Heart right ventricle (tissue), 16 donors: ENCODE data around the gene XPA. TPM values are rescaled to one million over a fixed set of nuclear protein-coding genes. Genes with fewer than 3 reads are reported as not detected.

Experiments used
- ATAC-seq, 8 donors: fragments of 200-7000 bp; cut with Tn5 transposase; one replicate each; pipeline ENCODE4 v1.9.1; 2020; ENCODE audit warnings: mild to moderate bottlenecking in 8 of 8, moderate library complexity in 8 of 8, moderate number of reproducible peaks in 1 of 8
- DNase-seq, 2 donors: peaks; one replicate each; pipeline ENCODE4 v3.0.0-alpha.2; 2020
- H3K27ac ChIP-seq, 10 donors: fragments of 200-600 bp; sonication (generic) in 2 of 10; one replicate each; pipeline versions ENCODE4 v1.5.0 to v1.8.0; 2020 to 2022; ENCODE audit warnings: mild to moderate bottlenecking in 3 of 10
- H3K27me3 ChIP-seq, 7 donors: fragments of 200-600 bp; one replicate each; pipeline ENCODE4 v1.8.0; 2021 to 2022; ENCODE audit warnings: mild to moderate bottlenecking in 2 of 7
- H3K36me3 ChIP-seq, 9 donors: fragments of 200-600 bp; sonication (generic) in 1 of 9; one replicate each; pipeline versions ENCODE4 v1.5.0 to v1.8.0; 2020 to 2022; ENCODE audit warnings: mild to moderate bottlenecking in 2 of 9
- H3K4me1 ChIP-seq, 9 donors: fragments of 200-600 bp; sonication (generic) in 1 of 9; one replicate each; pipeline versions ENCODE4 v1.5.0 to v1.8.0; 2020 to 2022; ENCODE audit warnings: mild to moderate bottlenecking in 4 of 9
- H3K4me3 ChIP-seq, 10 donors: fragments of 200-600 bp; sonication (generic) in 2 of 10; one replicate each; pipeline versions ENCODE4 v1.5.0 to v1.8.0; 2020 to 2022; ENCODE audit warnings: mild to moderate bottlenecking in 7 of 10, moderate library complexity in 2 of 10
- H3K9me3 ChIP-seq, 11 donors: fragments of 200-600 bp in 10 of 11; sonication (generic) in 2 of 11; one replicate each; pipeline versions ENCODE4 v1.5.0 to v1.8.0; 2013 to 2022; ENCODE audit warnings: mild to moderate bottlenecking in 2 of 11, control low read depth in 1 of 11, moderate library complexity in 1 of 11
- WGBS, 2 donors: extraction: QIAGEN DNeasy Blood & Tissue Kit; methylation state at CpG; one replicate each; pipeline ENCODE4 v1.1.7; 2013; ENCODE audit warnings: inconsistent platforms in 1 of 2; 5-methylcytosine and 5-hydroxymethylcytosine counted together
- intact Hi-C, 10 donors: fragments of 100-400 bp; cut with DNase I; formaldehyde crosslinking; loops; one replicate each; pipeline versions ENCODE4 v1.11.1 to v1.14.2; 2022
- polyA plus RNA-seq, 2 donors: library from polyadenylated mRNA; stranded (reverse); fragments of 200-250 nt; gene quantifications; one replicate each; pipeline ENCODE4 v1.2.3, GENCODE V29; 2013
- total RNA-seq, 10 donors: library from RNA; stranded (reverse); fragmentation: NEBNext Ultra II Directional in 3 of 10; extraction: Animal tissue kit (Norgen Biotek cat#: 25700) in 3 of 10; gene quantifications; one replicate each; pipeline versions ENCODE4 v1.2.1 to v1.2.4, GENCODE V29; 2021 to 2023
- TF ChIP-seq, protein P1 (sequence below), 9 donors: fragments of 200-600 bp; sonication (generic) in 2 of 9; IDR thresholded peaks; one replicate each; pipeline versions ENCODE4 v1.5.0 to v1.8.0; 2021 to 2022; ENCODE audit warnings: antibody characterized with exemption in 9 of 9, mild to moderate bottlenecking in 5 of 9, moderate library complexity in 1 of 9
- donor health status: Arrhythmogenic right ventricular cardiomyopathy.
- donor health status: ischemic (EF 13 %, LVEDD 7.1; RV severe dilation, severe dysfunction).
- donor health status: healthy with polysubstance abuse.
- donor health status: DM: no; HTN: yes; CAD: no.
- donor health status: DM: no; HTN: no; CAD: no.
- donor health status: ischemic (EF 25% LVEDD 6.9; RV normal size, moderate dysfunction).
- donor health status: ischemic (EF 25% LVEDD 5.7; RV mildly dilated, moderate dysfunction).
- donor health status: healthy.
- donor health status: DM: yes; HTN: yes; CAD: no.
- donor health status: Ischemic cardiomyopathy.
- donor health status: ischemic (EF 35%, LVEDD 5.7; RV mildly dilated, moderate dysfunction).
- donor health status: nonischemic (EF 11% LVEDD 7.7; RV severe dilation, severe dysfunction).
- donor health status: DM: yes; HTN: yes; CAD: no.
- donor health status: PGD.
- donor health status: ischemic (EF 29% LVEDD 5.4; RV normal size, mild dysfunction).
- donor health status: nonischemic (EF 23%, LVEDD 6.1; RV moderate dilation, normal function).

Gene XPA
- total and polyA plus RNA-seq, 12 donors, result 5.7 to 13.7 (median 9.0) TPM

DNA sequence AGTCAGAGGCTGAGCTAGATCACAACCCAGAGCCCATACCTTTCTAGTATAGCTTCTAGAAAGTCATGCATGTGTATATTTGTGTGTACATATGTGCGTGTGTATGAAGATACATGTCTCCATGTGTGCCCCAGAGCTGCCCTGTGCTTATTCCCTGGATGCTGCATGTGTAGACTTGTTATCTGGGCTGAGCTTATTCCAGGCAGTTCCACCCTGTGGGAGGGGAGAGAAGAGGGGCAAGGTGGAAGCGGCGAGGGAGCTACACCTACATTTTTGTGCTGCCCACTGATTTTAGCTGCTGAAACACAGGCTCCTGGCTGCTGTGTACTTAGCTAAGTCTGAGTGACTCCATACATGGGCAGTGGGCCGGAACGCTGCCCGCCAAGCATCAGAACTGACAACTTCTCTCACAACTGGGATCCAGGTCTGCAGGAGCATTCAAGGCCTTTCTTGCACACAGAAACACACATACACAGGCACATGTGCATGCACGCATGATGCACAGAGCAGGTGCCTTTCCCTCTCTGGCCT lies 38.0 kb upstream of the XPA start:
- Histone ChIP-seq H3K9me3 (peaks cover 0 to 12% (median 0%) of the 10 kb centered on the region in 11 donors), H3K27ac (no peak overlapping the region), H3K36me3 (no peaks in the 10 kb centered on the region), H3K4me3 (no peak overlapping the region), H3K4me1 (no peaks in the 10 kb centered on the region), H3K27me3 (peaks cover 0 to 60% (median 38%) of the 10 kb centered on the region in 7 donors)
- WGBS, 2 donors, result 94 to 95% methylated on average over 7 of the region's 7 CpGs
- ATAC-seq, result no peak
- intact Hi-C loops, result loop anchor here in 1 of 10 donors (10.0 kb wide), 1 partner anchor 140 kb away; no protein-coding TSS in a partner anchor
- DNase-seq, result no peak
- TF ChIP-seq, protein P1, sequence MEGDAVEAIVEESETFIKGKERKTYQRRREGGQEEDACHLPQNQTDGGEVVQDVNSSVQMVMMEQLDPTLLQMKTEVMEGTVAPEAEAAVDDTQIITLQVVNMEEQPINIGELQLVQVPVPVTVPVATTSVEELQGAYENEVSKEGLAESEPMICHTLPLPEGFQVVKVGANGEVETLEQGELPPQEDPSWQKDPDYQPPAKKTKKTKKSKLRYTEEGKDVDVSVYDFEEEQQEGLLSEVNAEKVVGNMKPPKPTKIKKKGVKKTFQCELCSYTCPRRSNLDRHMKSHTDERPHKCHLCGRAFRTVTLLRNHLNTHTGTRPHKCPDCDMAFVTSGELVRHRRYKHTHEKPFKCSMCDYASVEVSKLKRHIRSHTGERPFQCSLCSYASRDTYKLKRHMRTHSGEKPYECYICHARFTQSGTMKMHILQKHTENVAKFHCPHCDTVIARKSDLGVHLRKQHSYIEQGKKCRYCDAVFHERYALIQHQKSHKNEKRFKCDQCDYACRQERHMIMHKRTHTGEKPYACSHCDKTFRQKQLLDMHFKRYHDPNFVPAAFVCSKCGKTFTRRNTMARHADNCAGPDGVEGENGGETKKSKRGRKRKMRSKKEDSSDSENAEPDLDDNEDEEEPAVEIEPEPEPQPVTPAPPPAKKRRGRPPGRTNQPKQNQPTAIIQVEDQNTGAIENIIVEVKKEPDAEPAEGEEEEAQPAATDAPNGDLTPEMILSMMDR (IDR thresholded peaks at IDR 0.05), result no peak

- DNase-seq (no peak), ATAC-seq (no peak)
- WGBS, 2 donors, result 83 to 85% methylated on average over 5 of the region's 5 CpGs
- no peaks in the 10 kb centered on the region for H3K36me3 ChIP-seq
- no peak overlapping the region for H3K4me3 ChIP-seq
- peaks cover 0 to 46% (median 3%) of the 10 kb centered on the region in 7 donors for H3K27me3 ChIP-seq
- intact Hi-C loops, result no loop called here
- peaks cover 0 to 12% (median 0%) of the 10 kb centered on the region in 11 donors for H3K9me3 ChIP-seq
- TF ChIP-seq, protein P1 (IDR thresholded peaks at IDR 0.05), result no peak
- H3K4me1 ChIP-seq, result no peaks in the 10 kb centered on the region
- no peak overlapping the region for H3K27ac ChIP-seq
Observed at GRCh38 chr9:97726716-97727115, 29.6 kb upstream of the XPA start.

DNA sequence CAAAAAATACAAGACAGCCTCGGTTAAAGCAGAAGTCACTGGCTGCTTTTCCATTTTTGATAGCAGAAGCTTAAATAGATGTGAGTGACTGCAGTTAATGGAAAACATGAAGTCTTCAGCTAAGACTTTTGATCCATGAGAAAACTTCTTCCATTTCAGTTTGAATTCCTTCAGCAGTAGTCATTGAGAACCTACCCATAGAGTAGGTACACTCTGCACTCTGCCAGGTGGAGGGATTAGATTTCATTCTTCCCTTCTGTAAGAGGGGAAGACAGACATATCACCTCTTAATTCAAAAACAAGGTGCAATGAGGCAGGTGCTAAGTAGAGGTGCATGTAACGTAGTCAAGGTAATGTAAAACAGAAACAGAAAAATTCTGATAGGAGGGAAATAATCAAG lies 26.7 kb upstream of the XPA start:
- intact Hi-C loops, result no loop called here
- TF ChIP-seq, protein P1 (IDR thresholded peaks at IDR 0.05), result no peak
- Histone ChIP-seq H3K9me3 (peaks cover 0 to 9% (median 0%) of the 10 kb centered on the region in 11 donors), H3K4me1 (no peaks in the 10 kb centered on the region), H3K27ac (no peak overlapping the region), H3K27me3 (peaks cover 0 to 53% (median 6%) of the 10 kb centered on the region in 7 donors), H3K4me3 (no peak overlapping the region), H3K36me3 (no peaks in the 10 kb centered on the region)
- DNase-seq (no peak), ATAC-seq (no peak)
- 55 to 56% methylated on average over 2 of the region's 2 CpGs for WGBS, 2 donors

DNA sequence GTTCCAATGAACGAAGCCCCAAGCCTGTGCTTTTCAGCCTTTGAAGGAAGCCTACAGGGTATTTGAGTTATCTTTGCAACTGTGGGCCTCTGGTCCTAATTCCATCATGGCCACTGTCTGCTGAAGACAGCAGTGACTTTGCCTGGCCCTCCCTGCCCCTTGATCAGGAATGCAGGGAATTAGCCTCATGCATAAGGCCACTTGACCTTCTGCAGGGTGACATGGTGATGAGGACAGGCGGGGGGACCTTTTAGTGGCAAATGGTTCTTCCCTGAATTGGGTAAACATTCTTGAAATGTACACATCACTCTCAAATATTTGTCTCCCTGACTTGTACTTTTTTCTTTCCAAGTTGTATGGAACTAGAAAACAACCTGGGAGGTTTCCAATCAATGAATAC lies 25.2 kb upstream of the XPA start:
- TF ChIP-seq, protein P1 (IDR thresholded peaks at IDR 0.05), result no peak
- WGBS, 2 donors, result 55 to 73% methylated on average over 2 of the region's 2 CpGs
- Histone ChIP-seq H3K27ac (no peak overlapping the region), H3K4me3 (no peak overlapping the region), H3K36me3 (no peaks in the 10 kb centered on the region), H3K4me1 (no peaks in the 10 kb centered on the region), H3K9me3 (peaks cover 0 to 9% (median 0%) of the 10 kb centered on the region in 11 donors), H3K27me3 (peaks cover 0 to 48% (median 6%) of the 10 kb centered on the region in 7 donors)
- no peak for ATAC-seq
- DNase-seq, result no peak
- intact Hi-C loops, result no loop called here
